GM21717 (cell line): ENCODE data around the gene MLPH.
"Not testable (repeated sequence)": the region's sequence is repeated elsewhere in the genome, so short reads cannot be mapped to it uniquely, and the experiment has no call there.

ENCODE experiments used
- ATAC-seq: cut with Tn5 transposase; IDR thresholded peaks from one replicate; pipeline ENCODE4 v1.9.1; 2021; ENCODE audit warnings: mild to moderate bottlenecking, moderate library complexity; ENCODE audit not compliant: unreplicated experiment

MLPH gene

DNA sequence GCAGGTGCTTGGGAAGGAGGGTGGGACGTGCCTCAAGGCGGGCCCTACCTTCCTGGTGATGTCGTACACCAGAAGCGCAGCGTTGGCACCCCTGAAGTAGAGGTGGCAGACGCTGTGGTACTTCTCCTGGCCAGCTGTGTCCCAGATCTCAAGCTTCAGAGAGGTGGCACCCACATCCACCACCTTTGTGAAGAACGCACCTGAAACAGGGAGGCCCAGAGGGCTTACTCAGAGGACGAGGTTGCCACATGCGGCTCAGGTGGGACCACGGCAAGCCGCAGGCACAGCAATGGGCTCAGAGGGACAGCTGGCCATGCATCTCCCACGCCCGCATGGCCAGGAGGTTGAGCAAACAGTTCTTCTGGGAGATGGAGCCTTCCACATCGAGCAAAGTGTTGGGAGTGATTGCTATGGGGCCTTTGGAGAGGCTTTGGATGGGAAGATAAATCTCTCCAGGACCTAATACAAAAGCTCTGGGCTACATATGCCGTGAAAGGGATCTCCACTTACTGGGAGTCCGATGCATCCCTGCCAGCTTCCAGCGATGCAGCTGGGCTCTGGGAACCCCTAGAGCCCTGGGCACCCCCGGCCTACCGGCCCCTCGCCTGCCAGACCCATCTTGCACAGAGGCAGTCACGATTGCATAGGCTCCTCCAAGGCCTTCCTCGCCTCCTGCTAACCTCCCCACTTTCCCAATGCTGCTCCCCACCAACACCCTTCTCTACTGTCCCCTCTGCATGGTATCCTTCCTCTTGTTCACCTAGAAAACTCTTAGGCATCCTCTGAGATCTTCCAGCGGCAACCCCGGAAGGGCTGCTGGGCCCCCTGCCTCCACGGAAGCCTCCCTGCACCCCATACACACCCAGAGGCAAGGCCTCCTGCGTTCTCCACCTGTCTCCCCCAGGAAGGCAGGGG is 91.2 kb downstream of the MLPH start:
- ATAC-seq: no peak

DNA sequence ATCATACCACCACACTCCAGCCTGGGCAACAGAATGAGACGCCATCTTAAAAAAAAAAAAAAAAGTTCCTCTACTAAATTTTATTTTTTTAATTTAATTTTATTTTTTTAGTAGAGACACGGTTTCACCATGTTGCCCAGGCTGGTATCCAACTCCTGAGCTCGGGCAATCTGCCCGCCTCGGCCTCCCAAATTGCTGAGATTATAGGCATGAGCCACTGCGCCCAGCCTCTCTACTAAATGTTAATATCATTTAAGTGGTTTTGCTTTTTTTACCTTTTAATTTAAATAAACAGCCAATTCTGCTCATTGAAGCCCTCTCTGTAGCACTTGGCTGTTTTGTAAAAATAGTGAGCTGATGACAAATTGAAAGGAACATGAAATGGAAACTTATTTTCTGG is 94.3 kb downstream of the MLPH start:
- ATAC-seq: no peak

DNA sequence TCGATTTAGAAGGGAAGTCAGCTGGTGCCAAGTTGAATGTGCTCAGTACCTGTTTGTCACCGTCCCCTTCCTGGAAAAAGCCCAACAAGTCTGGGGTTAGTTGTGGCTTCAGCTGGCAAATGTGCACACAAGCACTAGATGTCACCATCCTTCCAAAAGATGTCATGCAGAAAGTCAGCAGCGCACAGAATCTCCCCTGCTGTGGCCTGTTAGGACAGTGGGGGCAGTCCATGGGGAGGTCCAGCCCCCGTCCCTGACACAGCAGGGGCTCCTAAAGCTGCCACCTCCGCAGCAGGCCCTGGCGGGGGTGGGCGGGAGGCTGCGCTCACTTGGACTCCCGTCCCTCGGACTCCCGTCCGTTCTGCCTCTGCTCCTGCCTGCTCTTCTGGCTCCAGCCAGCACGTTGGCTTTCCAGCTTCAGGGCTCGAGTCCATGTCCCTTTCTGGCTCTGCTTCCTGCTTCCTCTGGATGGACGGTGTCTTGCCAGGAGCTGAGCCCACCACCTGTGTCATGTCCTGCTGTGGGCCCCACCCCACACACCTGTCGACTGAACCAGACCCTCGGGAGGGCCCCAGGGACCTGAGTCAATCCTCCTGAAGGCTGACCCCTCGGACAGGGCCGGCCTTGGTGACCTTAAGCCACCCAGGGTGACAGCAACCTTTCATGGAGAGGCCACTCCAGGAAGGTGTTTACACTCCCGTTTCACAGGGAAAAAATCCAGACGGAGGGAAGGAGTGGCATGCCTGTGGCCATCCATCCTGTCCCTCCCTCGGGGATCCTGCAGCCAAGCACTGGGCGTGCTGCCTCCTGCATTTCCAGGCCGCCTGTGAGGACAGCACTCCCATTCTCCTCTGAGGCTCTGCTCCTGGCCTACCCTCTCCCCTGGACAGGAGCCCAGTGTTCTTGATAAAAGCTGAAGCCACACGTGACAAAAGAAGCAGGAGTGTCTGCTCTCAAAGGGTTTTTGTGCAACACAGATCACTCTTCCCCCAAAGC is 95.0 kb downstream of the MLPH start:
- peak; percentile 48 for ATAC-seq

DNA sequence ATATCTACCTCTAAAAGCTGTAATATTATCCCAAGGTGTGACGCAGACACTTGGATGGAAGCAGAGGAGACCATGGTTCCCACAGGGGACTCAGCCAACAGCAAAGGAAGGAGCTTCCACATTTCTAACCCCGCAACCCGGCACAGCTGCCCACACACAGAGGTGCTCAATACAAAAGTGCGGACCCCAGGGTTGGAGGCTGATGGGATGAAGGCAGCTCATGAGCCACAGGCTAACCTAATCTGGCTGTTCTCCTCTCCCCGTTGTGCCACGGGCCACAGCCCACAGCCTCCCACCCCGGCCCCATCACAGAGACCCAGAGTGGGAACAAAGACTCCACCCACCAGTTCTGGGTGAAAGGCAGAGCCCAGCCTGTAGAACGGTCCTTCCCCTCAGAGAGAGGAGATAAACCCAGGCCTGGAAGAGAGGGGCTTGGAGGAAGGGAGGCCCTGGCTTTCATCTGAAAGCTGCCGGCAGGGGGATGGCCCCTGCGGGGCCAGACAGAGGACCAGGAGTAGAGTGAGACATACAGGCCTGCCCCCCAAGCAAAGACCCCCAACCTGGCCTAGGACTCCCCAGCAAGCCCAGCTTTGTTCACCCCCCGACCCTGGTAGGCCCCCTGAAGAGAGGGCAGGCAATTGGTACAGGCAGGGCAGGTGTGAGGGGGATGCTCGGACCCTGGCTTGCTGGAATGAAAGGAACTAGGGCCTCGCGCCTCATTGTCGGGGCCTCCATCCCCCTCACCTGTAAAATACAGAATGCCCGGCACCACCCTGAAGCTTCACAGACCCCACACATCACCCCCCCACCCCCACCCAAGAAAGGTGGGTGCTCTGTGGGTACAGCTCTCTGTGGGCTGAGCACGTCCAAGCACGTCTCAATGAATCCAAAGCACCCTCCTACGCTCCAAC is 96.6 kb downstream of the MLPH start:
- ATAC-seq: no peak

DNA sequence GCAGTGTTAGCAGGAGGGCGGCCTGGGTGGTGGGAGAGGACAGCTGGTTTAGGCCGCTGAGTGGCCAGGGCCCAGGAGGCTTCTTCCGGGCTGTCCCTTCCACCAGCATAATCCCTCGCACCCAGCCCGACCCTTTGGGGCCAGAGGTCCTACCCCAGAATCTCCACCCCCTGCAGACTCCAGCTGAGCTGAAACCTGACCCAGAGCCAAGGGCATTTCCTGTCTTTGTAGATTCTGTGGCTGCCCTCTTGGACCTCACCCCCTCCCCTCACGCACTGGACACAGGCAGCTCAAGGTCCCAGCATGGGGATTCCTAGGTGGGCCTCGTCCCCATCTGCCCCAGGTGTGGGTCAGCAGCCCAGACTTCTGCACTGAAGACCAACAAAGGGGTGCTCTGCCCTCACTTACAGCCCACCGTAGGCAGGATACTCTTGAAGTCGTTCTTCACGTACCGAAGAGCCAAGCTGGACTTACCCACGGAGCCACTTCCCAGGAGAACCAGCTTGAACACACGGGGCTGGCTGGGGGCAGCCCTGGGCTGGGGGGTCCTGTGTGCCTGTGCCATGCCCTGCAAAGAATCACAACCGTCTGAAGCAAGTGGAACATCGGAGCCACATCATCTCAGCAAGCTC is 98.7 kb downstream of the MLPH start:
- no peak for ATAC-seq

DNA sequence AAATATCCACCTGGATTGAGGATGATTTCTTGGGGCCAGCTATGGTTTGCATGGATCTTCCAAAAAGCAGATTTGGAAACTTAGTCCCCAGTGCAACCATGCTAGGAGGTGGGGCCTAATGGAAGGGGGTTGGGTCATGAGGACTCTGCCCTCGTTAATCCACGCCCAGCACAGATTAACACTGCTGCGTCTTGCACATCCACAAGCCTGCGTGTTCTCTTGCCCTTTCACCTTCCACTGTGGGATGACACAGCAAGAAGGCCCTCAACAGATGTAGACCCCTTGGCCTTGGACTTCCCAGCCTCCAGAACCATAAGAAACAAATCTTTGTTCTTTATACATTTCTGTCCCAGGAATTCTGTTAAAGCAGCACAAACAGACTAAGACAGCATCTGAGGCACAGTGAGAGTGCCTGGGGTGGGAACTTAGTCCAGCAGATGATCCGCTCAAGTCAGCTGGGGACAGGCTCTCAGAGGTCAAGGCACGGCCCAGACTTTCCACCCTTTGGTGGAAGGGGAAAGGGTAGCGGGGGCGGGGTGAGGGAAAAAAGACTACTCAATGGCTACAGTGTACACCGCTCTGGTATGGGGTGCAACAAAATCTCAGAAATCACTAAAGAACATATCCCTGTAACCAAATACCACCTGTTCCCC is 101.1 kb downstream of the MLPH start:
- no peak for ATAC-seq

DNA sequence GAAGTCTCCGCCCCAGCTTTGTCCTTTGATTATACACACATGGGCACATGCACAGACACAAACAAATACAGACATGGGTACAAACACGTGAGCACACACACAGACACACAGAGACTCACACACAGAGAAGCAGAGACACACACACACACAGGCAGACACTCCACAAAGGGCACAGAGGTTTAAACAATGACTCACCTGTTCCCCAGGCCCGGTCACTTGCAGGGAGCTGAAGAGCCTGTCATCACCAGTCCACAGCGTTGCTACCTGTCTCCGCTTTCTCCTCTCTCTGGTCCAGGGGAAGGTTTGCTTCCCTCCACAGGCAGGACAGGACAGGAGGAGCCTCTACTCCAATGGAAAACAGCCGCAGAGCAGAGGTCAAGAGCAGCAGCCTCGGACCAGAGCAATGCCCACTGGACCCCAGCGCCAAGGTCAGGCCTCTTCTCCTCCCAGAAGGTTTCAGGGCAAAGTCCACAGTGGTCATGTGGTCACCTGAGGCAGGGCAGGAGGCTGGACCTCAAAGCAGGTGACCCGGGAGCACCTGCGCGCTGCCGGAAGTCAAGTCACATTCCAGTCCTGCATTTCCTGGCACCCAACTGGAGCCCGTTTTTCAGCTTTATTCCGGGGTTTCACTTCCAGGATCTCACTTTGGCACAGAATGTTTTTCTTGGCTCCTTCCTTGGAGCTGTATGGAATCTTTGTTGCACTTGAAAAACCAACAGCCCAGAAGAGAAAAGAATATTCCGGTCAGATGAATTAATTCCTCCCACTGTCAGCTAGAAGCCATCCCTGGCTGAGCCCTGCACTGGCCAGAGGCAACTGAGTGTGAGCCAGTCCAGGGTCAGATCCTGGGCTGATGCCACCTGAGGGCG is 103.5 kb downstream of the MLPH start, which contains the start of gene RAB17:
TSS of gene RAB17 (minus strand) at position 463 of the 869 bp plus-strand sequence. CDS start 4,580 bp downstream, outside the sequence.
- no peak for ATAC-seq

DNA sequence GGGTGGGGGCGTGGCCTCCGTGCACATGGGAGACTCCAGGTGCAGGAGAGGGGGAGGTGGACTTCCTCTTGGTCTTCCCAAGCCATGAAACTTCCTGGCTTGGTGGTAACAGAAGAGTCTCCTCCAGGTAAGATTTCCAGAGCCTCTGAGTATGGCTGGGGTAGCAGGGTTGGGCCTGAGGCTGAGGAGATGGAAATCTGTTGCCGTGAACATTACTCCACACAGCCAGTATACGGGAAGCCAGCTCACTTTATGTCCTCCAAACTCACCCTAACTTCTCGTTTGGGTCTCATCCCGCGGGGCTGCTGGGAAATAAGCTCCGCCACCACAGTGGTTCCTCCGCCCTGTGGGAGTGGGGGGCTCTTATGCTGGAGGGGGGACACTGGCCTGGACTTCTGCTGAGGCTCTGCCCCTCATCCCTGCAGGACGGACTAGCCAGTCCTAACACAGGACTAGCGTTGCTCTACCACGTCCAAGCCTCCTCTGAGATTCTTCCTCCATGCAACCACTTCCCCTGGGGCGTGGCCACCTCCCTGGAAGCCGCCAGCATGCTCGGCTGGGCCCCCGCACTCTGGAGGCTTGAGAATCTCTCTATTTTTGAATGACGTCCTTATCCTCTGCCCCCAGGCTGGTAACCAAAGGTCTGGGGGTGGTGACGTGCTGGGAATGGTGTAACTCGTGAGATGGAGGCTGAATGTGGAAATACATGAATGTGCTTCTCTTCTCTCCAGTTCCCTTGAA is 104.3 kb downstream of the MLPH start:
- no peak for ATAC-seq

DNA sequence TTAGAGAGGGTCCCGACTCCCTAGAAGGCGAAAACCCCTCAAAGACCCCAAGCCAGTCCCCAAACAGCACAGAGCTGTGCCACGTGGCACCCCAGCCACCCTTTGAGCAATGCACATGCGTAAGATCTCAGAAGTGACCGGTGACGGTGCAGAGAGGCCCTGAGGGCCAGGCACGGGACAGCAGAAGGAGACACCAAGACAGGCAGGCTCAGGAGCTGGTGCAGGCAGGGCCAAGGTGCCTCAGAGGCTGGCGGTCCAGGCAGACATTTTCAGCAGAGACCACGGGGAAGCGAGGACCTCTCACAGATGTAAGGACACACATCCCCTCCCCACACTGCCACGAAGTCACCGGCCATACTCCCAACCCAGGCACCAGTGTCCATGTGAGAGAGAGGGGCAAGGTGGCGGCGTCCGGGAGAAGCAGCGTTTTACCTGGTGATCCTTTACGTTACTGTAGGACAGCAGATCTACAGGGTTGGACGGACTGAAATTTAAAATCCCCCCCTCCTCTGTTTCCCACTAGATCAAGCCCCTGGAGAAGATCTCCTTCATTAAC is 105.5 kb downstream of the MLPH start:
- ATAC-seq: no peak

DNA sequence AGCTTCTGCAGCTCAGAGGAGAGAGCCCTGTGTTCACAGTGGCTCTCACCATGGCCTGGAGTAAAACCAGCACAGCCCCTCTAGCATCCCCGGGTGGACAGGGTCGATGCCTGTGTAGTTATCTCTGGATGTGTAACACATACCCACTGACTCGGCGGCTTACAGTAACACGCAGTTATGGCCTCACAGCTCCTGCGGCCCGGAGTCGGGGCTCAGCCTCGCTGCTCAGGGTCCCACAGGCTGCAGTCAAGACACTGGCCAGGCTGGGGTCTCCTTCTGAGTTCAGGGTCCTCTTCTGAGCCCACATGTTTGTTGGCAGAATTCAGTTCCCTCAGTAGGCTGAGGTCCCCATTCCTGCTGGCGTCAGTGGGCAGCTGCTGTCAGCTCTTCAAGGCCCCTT is 106.0 kb downstream of the MLPH start:
- ATAC-seq: no peak

DNA sequence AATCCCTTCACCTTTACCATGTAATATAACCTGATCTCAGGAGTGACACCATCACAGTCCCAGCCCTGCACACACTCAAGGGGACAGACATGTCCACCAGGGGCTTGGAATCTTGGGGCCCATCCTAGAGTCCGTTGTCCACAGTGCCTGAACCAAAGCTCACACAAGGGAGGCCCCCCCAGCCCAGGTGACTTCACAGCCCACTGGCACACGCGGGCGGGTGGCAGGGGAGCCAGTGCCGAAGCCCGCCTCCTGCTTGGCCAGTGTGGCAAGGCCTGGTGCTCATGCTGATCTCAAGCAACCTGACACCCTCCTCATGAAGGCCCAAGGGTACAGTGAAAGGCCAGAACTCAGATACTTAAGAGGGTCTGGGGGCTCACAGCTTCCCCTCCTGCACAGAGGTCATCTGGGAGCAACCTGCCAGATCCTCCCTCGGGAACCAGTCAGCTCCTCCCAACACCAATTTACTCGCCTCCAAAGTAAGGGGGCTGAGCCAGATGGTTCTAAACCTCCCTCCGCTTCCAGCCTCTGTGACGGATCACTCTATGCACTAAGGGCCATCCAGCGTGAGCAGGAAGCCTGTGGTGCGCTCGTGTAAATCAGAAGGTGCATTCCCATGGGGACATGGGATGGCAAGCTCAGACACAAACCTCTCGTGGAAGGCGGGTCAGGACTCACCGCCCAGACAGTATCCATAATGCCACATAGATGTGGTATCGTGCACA is 106.7 kb downstream of the MLPH start:
- ATAC-seq: no peak

DNA sequence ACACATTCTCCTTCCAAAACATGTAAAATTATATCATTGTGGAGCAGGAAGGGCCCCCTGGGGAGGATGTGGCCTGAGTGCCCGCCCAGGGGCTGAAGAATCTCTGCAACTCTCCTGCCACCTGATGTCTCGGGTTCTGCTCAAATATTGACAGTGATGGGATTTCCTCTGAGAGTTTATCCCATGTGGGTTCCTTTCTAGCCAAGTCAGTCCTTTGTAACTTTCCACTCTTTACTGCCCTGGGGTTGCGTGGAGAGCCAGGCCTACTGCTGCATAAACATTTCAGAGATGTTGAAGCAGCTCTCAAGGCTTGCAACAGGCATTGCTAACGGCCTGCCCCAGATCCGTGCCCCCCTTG is 107.4 kb downstream of the MLPH start:
- no peak for ATAC-seq

DNA sequence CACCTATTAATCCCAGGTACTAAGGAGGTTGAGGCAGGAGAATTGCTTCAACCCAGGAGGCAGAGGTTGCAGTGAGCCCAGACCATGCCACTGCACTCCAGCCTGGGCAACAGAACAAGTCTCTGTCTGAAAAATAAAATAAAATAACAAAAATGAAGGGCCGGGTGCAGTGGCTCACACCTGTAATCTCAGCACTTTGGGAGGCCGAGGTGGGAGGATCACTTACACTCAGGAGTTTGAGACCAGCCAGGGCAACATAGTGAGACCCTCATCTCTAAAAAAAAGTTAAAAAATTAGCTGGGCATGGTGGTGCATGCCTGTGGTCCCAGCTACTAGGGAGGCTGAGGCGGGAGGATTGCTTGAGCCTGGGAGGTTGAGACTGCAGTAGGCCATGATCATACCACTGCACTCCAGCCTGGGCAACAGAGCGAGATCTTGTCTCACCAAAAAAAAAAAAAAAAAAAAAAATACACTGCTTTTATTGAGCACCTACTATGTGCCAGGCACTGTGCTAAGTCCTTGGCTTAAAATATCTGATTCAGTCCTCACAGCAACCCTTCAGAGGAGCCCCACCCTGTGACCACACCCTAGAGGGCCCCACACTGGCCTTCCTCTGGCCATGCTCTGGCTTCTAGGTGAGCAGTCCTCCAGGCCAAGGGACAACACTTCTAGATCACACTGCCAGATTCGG is 108.9 kb downstream of the MLPH start:
- ATAC-seq: not testable (repeated sequence)

DNA sequence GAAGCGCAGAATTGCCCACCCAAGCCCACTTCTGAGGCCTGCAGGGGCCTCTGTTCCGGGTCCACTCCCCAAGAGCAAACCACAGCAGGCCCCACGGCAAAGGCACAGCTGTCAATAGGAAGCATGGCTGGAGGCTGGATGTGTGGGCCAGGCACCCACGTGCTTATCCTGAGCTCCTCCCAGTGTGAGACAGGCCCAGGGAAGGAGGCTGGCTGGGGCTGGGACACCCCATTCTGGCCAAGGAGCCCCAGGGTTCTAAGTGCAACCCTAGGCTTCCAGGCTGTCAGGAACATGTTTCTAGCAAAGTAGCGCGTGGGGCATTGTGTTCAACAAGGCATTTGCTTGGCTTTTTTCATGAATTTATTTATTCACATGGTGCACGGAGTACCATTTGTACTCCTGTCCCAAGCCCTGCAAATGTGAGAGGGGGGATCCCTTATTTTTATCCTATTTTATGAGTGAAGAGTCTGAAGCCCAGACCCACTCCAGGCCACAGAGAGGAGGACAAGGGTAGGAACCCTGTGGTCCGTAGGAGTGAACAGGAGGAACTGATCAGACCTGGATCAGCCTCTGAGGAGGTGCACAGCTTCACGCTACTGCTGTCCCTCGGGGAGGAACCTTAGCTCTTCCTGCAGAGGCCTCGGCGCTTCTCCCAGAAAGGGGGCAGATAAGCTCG is 109.6 kb downstream of the MLPH start:
- no peak for ATAC-seq

DNA sequence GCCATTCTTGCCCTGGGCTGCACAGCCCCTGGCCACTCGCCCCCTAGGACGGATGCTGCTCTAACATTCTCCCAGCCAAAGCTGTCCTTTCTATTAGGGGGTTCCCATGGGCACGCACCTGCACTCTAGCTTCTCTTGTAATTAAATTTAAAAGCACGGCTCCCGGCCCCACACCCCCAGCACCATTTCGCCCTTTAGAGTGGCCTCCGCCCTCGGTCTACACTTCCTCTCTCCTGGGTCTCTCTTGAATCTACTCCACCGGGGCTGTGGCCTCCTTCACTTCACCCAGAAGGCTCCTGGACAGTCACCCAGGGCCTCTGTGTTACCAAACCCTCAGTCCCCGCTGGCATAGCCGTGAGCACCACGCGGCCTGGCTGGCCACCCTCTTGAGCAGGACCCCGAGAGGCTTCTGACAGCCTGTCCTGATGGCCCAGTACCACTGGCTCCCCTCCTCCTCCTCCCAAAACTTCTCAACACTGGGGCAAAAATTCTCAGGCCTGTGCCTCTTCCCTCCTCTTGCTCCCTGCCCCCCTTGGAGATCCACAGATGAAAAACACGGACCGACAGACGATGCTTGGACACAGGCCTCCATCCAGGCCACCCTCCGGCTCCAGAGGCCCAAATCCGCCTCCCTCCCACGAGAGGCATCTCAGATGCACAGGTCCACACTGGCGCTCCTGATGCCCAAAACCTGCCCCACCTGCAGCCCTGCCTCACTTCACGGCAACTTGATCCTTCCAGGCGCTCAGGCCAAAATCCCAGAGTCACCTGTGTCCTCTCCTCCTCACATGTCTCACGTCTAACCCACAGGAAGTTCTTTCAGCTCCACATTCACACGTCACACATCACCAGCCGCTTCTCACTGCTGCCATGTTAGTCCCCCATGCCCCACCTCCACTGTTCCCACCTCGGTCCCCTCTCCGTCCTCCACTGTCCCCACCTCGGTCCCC is 110.4 kb downstream of the MLPH start:
- ATAC-seq: no peak
